ENCODE measurements around the gene TENM3.

Gene TENM3

DNA sequence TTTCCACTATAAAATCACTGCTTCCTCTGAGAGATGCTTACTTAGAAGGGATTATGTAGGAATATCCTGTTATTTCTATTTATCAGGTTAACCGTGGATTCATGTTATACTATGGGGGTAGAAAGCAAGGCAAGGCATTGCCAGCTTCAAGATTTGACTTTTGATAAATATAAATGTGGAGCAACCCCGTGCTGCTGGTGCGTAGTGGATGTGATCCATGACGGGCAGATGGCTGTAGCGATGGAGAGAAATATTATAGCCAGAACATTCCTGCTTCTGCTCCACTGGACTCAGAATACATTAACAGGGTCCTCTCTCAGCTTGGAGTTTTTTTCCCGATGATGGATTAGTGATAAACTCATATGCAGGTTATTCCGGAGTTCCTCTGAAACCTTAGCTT is 157.6 kb downstream of the TENM3 start (continued):
- TF ChIP-seq, protein P1, sequence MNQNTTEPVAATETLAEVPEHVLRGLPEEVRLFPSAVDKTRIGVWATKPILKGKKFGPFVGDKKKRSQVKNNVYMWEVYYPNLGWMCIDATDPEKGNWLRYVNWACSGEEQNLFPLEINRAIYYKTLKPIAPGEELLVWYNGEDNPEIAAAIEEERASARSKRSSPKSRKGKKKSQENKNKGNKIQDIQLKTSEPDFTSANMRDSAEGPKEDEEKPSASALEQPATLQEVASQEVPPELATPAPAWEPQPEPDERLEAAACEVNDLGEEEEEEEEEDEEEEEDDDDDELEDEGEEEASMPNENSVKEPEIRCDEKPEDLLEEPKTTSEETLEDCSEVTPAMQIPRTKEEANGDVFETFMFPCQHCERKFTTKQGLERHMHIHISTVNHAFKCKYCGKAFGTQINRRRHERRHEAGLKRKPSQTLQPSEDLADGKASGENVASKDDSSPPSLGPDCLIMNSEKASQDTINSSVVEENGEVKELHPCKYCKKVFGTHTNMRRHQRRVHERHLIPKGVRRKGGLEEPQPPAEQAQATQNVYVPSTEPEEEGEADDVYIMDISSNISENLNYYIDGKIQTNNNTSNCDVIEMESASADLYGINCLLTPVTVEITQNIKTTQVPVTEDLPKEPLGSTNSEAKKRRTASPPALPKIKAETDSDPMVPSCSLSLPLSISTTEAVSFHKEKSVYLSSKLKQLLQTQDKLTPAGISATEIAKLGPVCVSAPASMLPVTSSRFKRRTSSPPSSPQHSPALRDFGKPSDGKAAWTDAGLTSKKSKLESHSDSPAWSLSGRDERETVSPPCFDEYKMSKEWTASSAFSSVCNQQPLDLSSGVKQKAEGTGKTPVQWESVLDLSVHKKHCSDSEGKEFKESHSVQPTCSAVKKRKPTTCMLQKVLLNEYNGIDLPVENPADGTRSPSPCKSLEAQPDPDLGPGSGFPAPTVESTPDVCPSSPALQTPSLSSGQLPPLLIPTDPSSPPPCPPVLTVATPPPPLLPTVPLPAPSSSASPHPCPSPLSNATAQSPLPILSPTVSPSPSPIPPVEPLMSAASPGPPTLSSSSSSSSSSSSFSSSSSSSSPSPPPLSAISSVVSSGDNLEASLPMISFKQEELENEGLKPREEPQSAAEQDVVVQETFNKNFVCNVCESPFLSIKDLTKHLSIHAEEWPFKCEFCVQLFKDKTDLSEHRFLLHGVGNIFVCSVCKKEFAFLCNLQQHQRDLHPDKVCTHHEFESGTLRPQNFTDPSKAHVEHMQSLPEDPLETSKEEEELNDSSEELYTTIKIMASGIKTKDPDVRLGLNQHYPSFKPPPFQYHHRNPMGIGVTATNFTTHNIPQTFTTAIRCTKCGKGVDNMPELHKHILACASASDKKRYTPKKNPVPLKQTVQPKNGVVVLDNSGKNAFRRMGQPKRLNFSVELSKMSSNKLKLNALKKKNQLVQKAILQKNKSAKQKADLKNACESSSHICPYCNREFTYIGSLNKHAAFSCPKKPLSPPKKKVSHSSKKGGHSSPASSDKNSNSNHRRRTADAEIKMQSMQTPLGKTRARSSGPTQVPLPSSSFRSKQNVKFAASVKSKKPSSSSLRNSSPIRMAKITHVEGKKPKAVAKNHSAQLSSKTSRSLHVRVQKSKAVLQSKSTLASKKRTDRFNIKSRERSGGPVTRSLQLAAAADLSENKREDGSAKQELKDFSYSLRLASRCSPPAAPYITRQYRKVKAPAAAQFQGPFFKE (tag by site-specific recombination; IDR thresholded peaks at IDR 0.05; ENCODE audit: borderline replicate concordance): no peak
- no peak for TF ChIP-seq ZNF239 (tag by site-specific recombination; IDR thresholded peaks at IDR 0.05)
- TF ChIP-seq, protein P2, sequence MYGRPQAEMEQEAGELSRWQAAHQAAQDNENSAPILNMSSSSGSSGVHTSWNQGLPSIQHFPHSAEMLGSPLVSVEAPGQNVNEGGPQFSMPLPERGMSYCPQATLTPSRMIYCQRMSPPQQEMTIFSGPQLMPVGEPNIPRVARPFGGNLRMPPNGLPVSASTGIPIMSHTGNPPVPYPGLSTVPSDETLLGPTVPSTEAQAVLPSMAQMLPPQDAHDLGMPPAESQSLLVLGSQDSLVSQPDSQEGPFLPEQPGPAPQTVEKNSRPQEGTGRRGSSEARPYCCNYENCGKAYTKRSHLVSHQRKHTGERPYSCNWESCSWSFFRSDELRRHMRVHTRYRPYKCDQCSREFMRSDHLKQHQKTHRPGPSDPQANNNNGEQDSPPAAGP (tag by site-specific recombination; IDR thresholded peaks at IDR 0.05): no peak

DNA sequence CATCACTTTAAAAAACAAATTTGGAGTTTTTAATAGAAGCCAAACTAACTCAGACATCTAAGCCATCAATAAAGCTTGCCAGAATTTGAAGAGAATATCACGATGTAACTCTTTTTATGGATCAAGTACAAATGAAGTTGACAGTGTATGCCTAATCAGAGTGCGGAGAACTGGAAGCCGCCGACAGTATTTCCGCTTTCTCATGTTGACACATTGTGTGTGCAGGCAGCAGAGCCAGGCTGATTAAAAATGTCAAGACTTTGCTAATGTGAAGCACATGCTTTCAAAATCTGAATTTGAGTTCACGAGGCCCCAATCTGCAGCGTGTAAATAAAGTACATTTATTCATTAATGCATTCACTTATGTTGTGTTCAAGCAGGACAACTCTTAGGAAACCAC is 161.2 kb downstream of the TENM3 start:
- Histone ChIP-seq H3K4me3 (ENCODE audit: low read depth, low read length) (no peak overlapping the region), H3K4me1 (ENCODE audit: control insufficient read depth, insufficient read depth, low read length) (no peaks in the 10 kb centered on the region), H3K36me3 (ENCODE audit: control insufficient read depth in 2 of 2, insufficient read depth in 1 of 2, low read length in 2 of 2) (no peaks in the 10 kb centered on the region), H3K9me3 (ENCODE audit: control insufficient read depth, insufficient read depth, low read depth, low read length) (no peaks in the 10 kb centered on the region), H3K27ac (ENCODE audit: extremely low read depth, low read depth, low read length) (no peak overlapping the region)
- ChIA-PET POLR2A (no interaction called here), CTCF (interaction anchor here (0.6 kb wide), 2 partner anchors 11 to 534 kb away, joined by 3 to 4 read pairs; no protein-coding TSS in a partner anchor)
- TF ChIP-seq HOXA7 (CRISPR knock-in tag; IDR thresholded peaks at IDR 0.05; ENCODE audit: borderline replicate concordance): no peak
- TF ChIP-seq, protein P3, sequence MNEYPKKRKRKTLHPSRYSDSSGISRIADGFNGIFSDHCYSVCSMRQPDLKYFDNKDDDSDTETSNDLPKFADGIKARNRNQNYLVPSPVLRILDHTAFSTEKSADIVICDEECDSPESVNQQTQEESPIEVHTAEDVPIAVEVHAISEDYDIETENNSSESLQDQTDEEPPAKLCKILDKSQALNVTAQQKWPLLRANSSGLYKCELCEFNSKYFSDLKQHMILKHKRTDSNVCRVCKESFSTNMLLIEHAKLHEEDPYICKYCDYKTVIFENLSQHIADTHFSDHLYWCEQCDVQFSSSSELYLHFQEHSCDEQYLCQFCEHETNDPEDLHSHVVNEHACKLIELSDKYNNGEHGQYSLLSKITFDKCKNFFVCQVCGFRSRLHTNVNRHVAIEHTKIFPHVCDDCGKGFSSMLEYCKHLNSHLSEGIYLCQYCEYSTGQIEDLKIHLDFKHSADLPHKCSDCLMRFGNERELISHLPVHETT (tag by site-specific recombination; IDR thresholded peaks at IDR 0.05): no peak
- no peak for TF ChIP-seq ZNF157 (tag by site-specific recombination; IDR thresholded peaks at IDR 0.05)
- TF ChIP-seq, protein P4, sequence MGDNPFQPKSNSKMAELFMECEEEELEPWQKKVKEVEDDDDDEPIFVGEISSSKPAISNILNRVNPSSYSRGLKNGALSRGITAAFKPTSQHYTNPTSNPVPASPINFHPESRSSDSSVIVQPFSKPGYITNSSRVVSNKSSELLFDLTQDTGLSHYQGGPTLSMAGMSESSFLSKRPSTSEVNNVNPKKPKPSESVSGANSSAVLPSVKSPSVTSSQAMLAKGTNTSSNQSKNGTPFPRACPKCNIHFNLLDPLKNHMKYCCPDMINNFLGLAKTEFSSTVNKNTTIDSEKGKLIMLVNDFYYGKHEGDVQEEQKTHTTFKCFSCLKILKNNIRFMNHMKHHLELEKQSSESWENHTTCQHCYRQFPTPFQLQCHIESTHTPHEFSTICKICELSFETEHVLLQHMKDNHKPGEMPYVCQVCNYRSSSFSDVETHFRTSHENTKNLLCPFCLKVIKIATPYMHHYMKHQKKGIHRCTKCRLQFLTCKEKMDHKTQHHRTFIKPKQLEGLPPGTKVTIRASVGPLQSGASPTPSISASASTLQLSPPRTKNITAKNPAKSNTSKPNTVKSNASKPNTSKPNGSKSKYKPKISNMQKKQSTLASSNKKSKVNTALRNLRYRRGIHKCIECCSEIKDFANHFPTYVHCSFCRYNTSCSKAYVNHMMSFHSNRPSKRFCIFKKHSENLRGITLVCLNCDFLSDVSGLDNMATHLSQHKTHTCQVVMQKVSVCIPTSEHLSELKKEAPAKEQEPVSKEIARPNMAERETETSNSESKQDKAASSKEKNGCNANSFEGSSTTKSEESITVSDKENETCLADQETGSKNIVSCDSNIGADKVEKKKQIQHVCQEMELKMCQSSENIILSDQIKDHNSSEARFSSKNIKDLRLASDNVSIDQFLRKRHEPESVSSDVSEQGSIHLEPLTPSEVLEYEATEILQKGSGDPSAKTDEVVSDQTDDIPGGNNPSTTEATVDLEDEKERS (tag by site-specific recombination; IDR thresholded peaks at IDR 0.05): no peak
- no peak for TF ChIP-seq ZNF621 (tag by site-specific recombination; IDR thresholded peaks at IDR 0.05)

DNA sequence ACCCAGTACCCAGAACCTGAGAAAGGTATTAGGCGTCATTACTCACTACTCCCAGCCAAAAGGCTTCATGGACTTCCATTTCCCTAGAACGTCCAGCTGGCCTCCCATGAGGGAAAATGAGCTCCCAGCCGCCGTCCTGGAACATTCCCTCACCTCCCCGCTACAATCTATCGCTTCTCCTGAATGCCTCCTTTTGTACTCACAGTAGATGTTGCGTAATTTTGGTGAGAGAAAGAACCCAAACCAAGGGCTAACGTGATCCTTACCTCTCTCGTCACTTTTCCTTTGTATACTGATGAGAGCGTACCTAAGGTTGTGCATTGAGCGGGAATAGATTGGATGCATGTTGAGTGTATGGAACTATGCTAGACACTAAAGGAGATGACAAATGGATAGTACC is 161.9 kb downstream of the TENM3 start:
- Histone ChIP-seq H3K9me3 (ENCODE audit: control insufficient read depth, insufficient read depth, low read depth, low read length) (no peaks in the 10 kb centered on the region), H3K27ac (ENCODE audit: extremely low read depth, low read depth, low read length) (no peak overlapping the region), H3K4me1 (ENCODE audit: control insufficient read depth, insufficient read depth, low read length) (no peaks in the 10 kb centered on the region), H3K36me3 (ENCODE audit: control insufficient read depth in 2 of 2, insufficient read depth in 1 of 2, low read length in 2 of 2) (no peaks in the 10 kb centered on the region), H3K4me3 (ENCODE audit: low read depth, low read length) (no peak overlapping the region)
- ChIA-PET POLR2A (no interaction called here), CTCF (interaction anchor here (0.6 kb wide), 2 partner anchors 140 to 533 kb away, joined by 3 to 4 read pairs; no protein-coding TSS in a partner anchor)
- TF ChIP-seq BCL11B (tag by site-specific recombination; IDR thresholded peaks at IDR 0.05; ENCODE audit: low read depth): no peak
- TF ChIP-seq ZNF561 (tag by site-specific recombination; IDR thresholded peaks at IDR 0.05; ENCODE audit: borderline replicate concordance): no peak
- no peak for TF ChIP-seq SP3 (tag by site-specific recombination; IDR thresholded peaks at IDR 0.05)
- no peak for TF ChIP-seq ZNF23 (tag by site-specific recombination; IDR thresholded peaks at IDR 0.05; ENCODE audit: borderline replicate concordance)
- TF ChIP-seq, protein P5, sequence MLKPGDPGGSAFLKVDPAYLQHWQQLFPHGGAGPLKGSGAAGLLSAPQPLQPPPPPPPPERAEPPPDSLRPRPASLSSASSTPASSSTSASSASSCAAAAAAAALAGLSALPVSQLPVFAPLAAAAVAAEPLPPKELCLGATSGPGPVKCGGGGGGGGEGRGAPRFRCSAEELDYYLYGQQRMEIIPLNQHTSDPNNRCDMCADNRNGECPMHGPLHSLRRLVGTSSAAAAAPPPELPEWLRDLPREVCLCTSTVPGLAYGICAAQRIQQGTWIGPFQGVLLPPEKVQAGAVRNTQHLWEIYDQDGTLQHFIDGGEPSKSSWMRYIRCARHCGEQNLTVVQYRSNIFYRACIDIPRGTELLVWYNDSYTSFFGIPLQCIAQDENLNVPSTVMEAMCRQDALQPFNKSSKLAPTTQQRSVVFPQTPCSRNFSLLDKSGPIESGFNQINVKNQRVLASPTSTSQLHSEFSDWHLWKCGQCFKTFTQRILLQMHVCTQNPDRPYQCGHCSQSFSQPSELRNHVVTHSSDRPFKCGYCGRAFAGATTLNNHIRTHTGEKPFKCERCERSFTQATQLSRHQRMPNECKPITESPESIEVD (tag by site-specific recombination; IDR thresholded peaks at IDR 0.05): no peak
- TF ChIP-seq HOXA7 (CRISPR knock-in tag; IDR thresholded peaks at IDR 0.05; ENCODE audit: borderline replicate concordance): no peak
- no peak for TF ChIP-seq ZSCAN16 (tag by site-specific recombination; IDR thresholded peaks at IDR 0.05)
- TF ChIP-seq ZNF223 (tag by site-specific recombination; IDR thresholded peaks at IDR 0.05): no peak
- TF ChIP-seq, protein P6, sequence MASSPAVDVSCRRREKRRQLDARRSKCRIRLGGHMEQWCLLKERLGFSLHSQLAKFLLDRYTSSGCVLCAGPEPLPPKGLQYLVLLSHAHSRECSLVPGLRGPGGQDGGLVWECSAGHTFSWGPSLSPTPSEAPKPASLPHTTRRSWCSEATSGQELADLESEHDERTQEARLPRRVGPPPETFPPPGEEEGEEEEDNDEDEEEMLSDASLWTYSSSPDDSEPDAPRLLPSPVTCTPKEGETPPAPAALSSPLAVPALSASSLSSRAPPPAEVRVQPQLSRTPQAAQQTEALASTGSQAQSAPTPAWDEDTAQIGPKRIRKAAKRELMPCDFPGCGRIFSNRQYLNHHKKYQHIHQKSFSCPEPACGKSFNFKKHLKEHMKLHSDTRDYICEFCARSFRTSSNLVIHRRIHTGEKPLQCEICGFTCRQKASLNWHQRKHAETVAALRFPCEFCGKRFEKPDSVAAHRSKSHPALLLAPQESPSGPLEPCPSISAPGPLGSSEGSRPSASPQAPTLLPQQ (tag by site-specific recombination; IDR thresholded peaks at IDR 0.05): no peak
- no peak for TF ChIP-seq ZNF140 (tag by site-specific recombination; IDR thresholded peaks at IDR 0.05)
- no peak for TF ChIP-seq BCL11A (tag by site-specific recombination; IDR thresholded peaks at IDR 0.05; ENCODE audit: low read depth)
